ENCODE results near the gene SPOCD1.

DNA sequence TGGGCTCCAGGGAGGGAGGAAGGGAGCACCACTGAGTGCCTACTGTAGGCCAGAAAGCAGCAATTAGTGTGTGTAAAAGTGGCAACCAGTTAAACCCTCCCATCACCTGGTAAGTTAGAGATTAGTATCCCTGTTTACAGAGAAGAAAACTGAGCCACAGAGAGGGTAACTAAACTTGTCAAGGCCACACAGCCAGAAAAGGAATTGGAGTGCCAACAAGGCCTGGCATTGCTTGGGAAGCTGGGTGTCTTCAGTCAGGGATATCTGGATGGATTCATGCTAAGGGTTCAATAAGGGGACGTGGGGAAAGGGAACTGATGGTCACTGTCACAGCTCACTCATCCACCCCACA, 28.1 kb downstream of the SPOCD1 start:
- TF ChIP-seq EP300 (IDR thresholded peaks at IDR 0.05; ENCODE audit: low read depth) (no peak), POLR2A (IDR thresholded peaks at IDR 0.05) (no peak), POLR2AphosphoS5 (IDR thresholded peaks at IDR 0.05) (no peak)
- TF ChIP-seq, protein P1, sequence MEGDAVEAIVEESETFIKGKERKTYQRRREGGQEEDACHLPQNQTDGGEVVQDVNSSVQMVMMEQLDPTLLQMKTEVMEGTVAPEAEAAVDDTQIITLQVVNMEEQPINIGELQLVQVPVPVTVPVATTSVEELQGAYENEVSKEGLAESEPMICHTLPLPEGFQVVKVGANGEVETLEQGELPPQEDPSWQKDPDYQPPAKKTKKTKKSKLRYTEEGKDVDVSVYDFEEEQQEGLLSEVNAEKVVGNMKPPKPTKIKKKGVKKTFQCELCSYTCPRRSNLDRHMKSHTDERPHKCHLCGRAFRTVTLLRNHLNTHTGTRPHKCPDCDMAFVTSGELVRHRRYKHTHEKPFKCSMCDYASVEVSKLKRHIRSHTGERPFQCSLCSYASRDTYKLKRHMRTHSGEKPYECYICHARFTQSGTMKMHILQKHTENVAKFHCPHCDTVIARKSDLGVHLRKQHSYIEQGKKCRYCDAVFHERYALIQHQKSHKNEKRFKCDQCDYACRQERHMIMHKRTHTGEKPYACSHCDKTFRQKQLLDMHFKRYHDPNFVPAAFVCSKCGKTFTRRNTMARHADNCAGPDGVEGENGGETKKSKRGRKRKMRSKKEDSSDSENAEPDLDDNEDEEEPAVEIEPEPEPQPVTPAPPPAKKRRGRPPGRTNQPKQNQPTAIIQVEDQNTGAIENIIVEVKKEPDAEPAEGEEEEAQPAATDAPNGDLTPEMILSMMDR (IDR thresholded peaks at IDR 0.05): no peak

All from transverse colon (tissue), 4 donors.